Breast epithelium (tissue), 4 donors: ENCODE data around the gene ABLIM2. TPM values are rescaled to one million over a fixed set of nuclear protein-coding genes. Genes with fewer than 3 reads are reported as not detected.

Experiments
- DNase-seq, 2 donors: peaks; one replicate each; pipeline ENCODE4 v3.0.0-alpha.2; 2019; ENCODE audit warnings: low spot score in 2 of 2
- H3K27ac ChIP-seq, 2 donors: fragments of 200-600 bp; sonication (generic) in 1 of 2; one replicate each; pipeline ENCODE4 v1.5.1; 2016 to 2019; ENCODE audit warnings: mild to moderate bottlenecking in 1 of 2
- H3K27me3 ChIP-seq, 2 donors: fragments of 200-600 bp; sonication (generic) in 1 of 2; one replicate each; pipeline versions ENCODE4 v1.5.1 to v1.6.0; 2017 to 2019; ENCODE audit warnings: control low read depth in 1 of 2, mild to moderate bottlenecking in 1 of 2
- H3K36me3 ChIP-seq: fragments of 200-600 bp; one replicate; pipeline ENCODE4 v1.5.1; 2019
- H3K4me1 ChIP-seq, 2 donors: fragments of 200-600 bp; sonication (generic); one replicate each; pipeline ENCODE4 v1.5.1; 2016 to 2019; ENCODE audit warnings: control low read depth in 1 of 2
- H3K4me3 ChIP-seq, 3 donors: fragments of 200-600 bp; sonication (generic); 1 replicate in 2 of 3; 2 replicates in 1 of 3; pipeline ENCODE4 v1.5.1; 2016 to 2019; ENCODE audit warnings: mild to moderate bottlenecking in 3 of 3, moderate library complexity in 2 of 3
- H3K9me3 ChIP-seq, 2 donors: fragments of 200-600 bp; sonication (generic) in 1 of 2; one replicate each; pipeline ENCODE4 v1.5.1; 2016 to 2019; ENCODE audit warnings: control low read depth in 1 of 2
- CTCF ChIP-seq, 3 donors: fragments of 450-650 bp; IDR thresholded peaks; one replicate each; pipeline ENCODE4 v1.5.1; 2016 to 2017; ENCODE audit warnings: antibody characterized with exemption in 3 of 3, mild to moderate bottlenecking in 3 of 3, moderate library complexity in 3 of 3
- POLR2A ChIP-seq: fragments of 450-650 bp; IDR thresholded peaks from one replicate; pipeline ENCODE4 v1.6.1; 2016; ENCODE audit warnings: antibody characterized with exemption, mild to moderate bottlenecking, moderate library complexity
- POLR2AphosphoS5 ChIP-seq, 3 donors: sonication (generic); formaldehyde crosslinking; IDR thresholded peaks; one replicate each; pipeline ENCODE4 v1.6.1; 2017; ENCODE audit warnings: antibody characterized with exemption in 3 of 3
- intact Hi-C: fragments of 100-400 bp; cut with DNase I; formaldehyde crosslinking; loops from one replicate; pipeline ENCODE4 v1.15.1; 2023; ENCODE audit warnings: low total_unique reads
- total RNA-seq, 3 donors: library from RNA; depleted of rRNA; stranded (reverse); fragments of >200 nt; gene quantifications; one replicate each; pipeline ENCODE4 v1.1.0, GENCODE V29; 2016

ABLIM2 gene
- total RNA-seq, 3 donors from 2014 or later = 4.8 to 11.5 (median 8.2) TPM

GRCh38 chr4:8151165-8151650, 7.4 kb downstream of the ABLIM2 start:
- H3K27ac ChIP-seq = no peak overlapping the region
- H3K36me3 ChIP-seq = no peaks in the 10 kb centered on the region
- no peak for TF ChIP-seq POLR2A
- DNase-seq = no peak
- H3K4me1 ChIP-seq = no peaks in the 10 kb centered on the region
- intact Hi-C loops = no loop called here
- H3K27me3 ChIP-seq = no peaks in the 10 kb centered on the region
- H3K9me3 ChIP-seq = no peaks in the 10 kb centered on the region
- no peak overlapping the region for H3K4me3 ChIP-seq

DNA sequence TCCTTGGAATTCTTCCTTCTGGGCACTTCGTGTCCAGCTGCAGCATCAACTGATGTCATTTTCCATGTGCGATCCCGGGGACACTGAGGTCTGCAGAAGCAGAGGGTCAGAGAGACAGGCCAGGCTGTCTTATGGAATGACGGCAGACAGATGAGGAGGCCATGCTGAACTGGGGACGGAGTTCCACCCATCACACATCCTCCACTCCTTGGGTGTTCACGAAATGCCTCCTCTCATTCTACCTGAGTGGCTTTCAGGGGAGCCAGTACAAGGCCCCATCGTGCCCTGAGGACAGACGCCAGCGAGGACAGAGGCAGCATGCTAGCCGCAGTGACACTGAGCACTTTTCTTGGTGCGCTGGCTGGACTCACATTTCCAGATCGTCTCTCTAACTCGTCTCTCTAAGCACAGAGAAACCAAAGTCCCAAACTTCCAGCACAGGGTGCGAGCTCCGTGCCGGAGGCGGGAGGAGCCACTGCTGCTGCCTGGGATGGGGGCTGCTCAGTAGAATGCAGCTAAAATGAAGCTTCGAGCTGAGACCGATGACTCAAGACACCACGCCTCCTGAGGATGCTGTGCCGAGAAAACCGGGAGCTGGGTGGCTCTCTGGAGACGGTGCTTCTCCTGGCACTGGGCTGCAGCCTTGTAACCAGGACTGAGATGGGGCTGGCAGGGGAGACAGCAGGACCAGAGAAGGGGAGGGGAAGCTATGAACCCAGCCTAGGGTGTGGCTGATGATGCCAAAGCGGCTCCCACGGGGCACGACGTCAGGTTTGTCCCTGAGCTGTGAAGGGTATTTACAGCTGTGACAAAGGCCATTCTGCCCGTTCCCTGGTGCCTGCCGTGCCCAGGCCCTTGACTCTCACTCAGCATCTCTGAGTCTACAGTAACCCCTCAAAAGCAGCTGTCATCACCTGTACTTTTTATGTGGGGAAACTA, 8.2 kb downstream of the ABLIM2 start:
- DNase-seq = no peak
- TF ChIP-seq POLR2A = no peak
- H3K27me3 ChIP-seq = no peaks in the 10 kb centered on the region
- no peaks in the 10 kb centered on the region for H3K9me3 ChIP-seq
- no peak overlapping the region for H3K4me3 ChIP-seq
- H3K36me3 ChIP-seq = no peaks in the 10 kb centered on the region
- intact Hi-C loops = no loop called here
- H3K4me1 ChIP-seq = no peaks in the 10 kb centered on the region
- no peak overlapping the region for H3K27ac ChIP-seq

DNA sequence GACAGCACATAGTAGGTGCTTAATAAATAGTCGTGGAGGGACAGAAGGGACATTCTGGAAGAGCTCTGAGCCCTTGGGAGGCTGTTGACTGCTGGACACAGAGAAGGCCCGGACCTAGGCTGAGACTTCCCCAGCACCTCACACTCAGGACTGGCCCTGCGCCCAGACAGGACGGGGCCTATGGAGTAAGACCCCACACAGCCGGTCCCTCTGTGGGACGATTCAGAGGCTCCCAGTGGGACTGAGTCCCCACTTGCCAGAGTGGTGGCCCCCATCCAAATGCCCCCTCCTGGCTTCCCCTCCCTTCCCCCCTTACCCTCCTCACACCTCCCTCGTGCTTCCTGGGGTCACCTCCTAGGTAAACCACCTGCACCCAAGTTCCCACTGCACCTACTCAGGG, 8.9 kb downstream of the ABLIM2 start:
- intact Hi-C loops = no loop called here
- H3K36me3 ChIP-seq = no peaks in the 10 kb centered on the region
- TF ChIP-seq POLR2AphosphoS5 (IDR thresholded peaks at IDR 0.05) (no peak), CTCF (IDR thresholded peaks at IDR 0.05) (no peak), POLR2A (no peak)
- H3K4me3 ChIP-seq = no peak overlapping the region
- peaks cover 0 to 3% of the 10 kb centered on the region in 2 donors for H3K27me3 ChIP-seq
- H3K9me3 ChIP-seq = no peaks in the 10 kb centered on the region
- H3K27ac ChIP-seq = no peak overlapping the region
- DNase-seq = no peak
- H3K4me1 ChIP-seq = no peaks in the 10 kb centered on the region

- Histone ChIP-seq H3K4me3 (no peak overlapping the region), H3K27ac (no peak overlapping the region), H3K4me1 (no peaks in the 10 kb centered on the region), H3K36me3 (no peaks in the 10 kb centered on the region), H3K27me3 (peaks cover 0 to 11% of the 10 kb centered on the region in 2 donors), H3K9me3 (no peaks in the 10 kb centered on the region)
- no peak for DNase-seq
- no peak for TF ChIP-seq POLR2AphosphoS5 (IDR thresholded peaks at IDR 0.05)
- no peak for TF ChIP-seq POLR2A
- no peak for TF ChIP-seq CTCF (IDR thresholded peaks at IDR 0.05)
- intact Hi-C loops = no loop called here
These were observed 9.7 kb downstream of the ABLIM2 start for GRCh38 chr4:8148785-8149435.

GRCh38 chr4:8148159-8148558, 10.5 kb downstream of the ABLIM2 start:
- H3K27me3 ChIP-seq = peaks cover 0 to 17% of the 10 kb centered on the region in 2 donors
- H3K27ac ChIP-seq = no peak overlapping the region
- H3K4me1 ChIP-seq = no peaks in the 10 kb centered on the region
- no peak for DNase-seq
- intact Hi-C loops = no loop called here
- no peaks in the 10 kb centered on the region for H3K36me3 ChIP-seq
- H3K4me3 ChIP-seq = no peak overlapping the region
- no peaks in the 10 kb centered on the region for H3K9me3 ChIP-seq
- TF ChIP-seq POLR2A (no peak), POLR2AphosphoS5 (IDR thresholded peaks at IDR 0.05) (no peak), CTCF (IDR thresholded peaks at IDR 0.05) (no peak)
